ENCODE results near the gene CPB2.

- TF ChIP-seq CTCF (conservative IDR thresholded peaks at IDR 0.05; ENCODE audit: low read length) = no peak
- TF ChIP-seq EZH2phosphoT487 (IDR thresholded peaks at IDR 0.05; ENCODE audit: borderline replicate concordance) = no peak
These were observed 7.2 kb downstream of the CPB2 start for GRCh38 chr13:46097663-46098062.

Data from Loucy (cell line).